Fibroblast of lung (primary cell): ENCODE results near the gene VTI1A.

Experiments
- EZH2 ChIP-seq: IDR thresholded peaks from 2 replicates; pipeline ENCODE4 v1.5.1; 2012; ENCODE audit warnings: low read length, control low read depth, mild to moderate bottlenecking; ENCODE audit errors: missing control alignments
- TF ChIP-seq, protein P1 (sequence below), 2 donors: IDR thresholded peaks in 1 of 2; conservative IDR thresholded peaks in 1 of 2; 1 replicate in 1 of 2; 2 replicates in 1 of 2; pipeline ENCODE4 v1.5.1; 2011 to 2012; ENCODE audit warnings: low read length in 2 of 2, control low read depth in 1 of 2, inconsistent platforms in 1 of 2, low read depth in 1 of 2, mild to moderate bottlenecking in 1 of 2

DNA sequence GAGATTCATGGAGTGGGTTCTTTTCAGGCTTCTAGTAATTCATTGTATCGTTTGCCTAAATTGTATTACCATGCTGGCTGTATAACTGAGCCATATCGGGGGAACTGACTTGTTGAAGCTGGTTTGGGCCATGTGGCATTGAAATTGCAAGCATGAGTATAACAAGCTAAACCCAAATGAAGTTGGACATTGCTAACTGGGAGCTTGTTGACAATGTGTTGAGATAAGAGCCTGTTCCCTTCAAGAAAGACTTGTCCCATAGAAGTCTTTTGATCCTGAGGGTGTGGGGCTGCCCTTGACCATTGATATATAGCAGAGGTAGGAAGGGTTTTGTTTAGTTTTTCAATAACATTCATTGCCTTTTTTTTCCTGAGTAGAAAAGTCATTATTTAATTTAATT is 156.0 kb downstream of the VTI1A start:
- TF ChIP-seq, protein P1, sequence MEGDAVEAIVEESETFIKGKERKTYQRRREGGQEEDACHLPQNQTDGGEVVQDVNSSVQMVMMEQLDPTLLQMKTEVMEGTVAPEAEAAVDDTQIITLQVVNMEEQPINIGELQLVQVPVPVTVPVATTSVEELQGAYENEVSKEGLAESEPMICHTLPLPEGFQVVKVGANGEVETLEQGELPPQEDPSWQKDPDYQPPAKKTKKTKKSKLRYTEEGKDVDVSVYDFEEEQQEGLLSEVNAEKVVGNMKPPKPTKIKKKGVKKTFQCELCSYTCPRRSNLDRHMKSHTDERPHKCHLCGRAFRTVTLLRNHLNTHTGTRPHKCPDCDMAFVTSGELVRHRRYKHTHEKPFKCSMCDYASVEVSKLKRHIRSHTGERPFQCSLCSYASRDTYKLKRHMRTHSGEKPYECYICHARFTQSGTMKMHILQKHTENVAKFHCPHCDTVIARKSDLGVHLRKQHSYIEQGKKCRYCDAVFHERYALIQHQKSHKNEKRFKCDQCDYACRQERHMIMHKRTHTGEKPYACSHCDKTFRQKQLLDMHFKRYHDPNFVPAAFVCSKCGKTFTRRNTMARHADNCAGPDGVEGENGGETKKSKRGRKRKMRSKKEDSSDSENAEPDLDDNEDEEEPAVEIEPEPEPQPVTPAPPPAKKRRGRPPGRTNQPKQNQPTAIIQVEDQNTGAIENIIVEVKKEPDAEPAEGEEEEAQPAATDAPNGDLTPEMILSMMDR (conservative IDR thresholded peaks at IDR 0.05 in 1 of 2, IDR thresholded peaks at IDR 0.05 in 1 of 2; ENCODE audit: low read depth in 1 of 2, low read length in 2 of 2) = no peak
- no peak for TF ChIP-seq EZH2
